IPS-20b (cell line): ENCODE data around the gene DDIT4.

Source experiments
- H3K27ac ChIP-seq: one replicate; pipeline ENCODE4 v1.5.1; 2013; ENCODE audit warnings: low read length
- H3K27me3 ChIP-seq: 2 replicates; pipeline ENCODE4 v1.6.1; 2013; ENCODE audit warnings: mild to moderate bottlenecking, low read length, inconsistent platforms; ENCODE audit not compliant: insufficient read depth
- H3K36me3 ChIP-seq: 2 replicates; pipeline ENCODE4 v1.6.1; 2013; ENCODE audit warnings: low read depth, mild to moderate bottlenecking, inconsistent platforms, low read length, moderate library complexity; ENCODE audit not compliant: insufficient read depth
- H3K4me1 ChIP-seq: 2 replicates; pipeline ENCODE4 v1.6.1; 2013; ENCODE audit warnings: mild to moderate bottlenecking, control low read depth, inconsistent platforms, low read length, moderate library complexity; ENCODE audit not compliant: insufficient read depth
- H3K4me3 ChIP-seq: 2 replicates; pipeline ENCODE4 v1.5.1; 2013; ENCODE audit warnings: mild to moderate bottlenecking, low read length, inconsistent platforms
- H3K9ac ChIP-seq: 2 replicates; pipeline ENCODE4 v1.6.1; 2013; ENCODE audit warnings: low read depth, mild to moderate bottlenecking, inconsistent platforms, low read length, moderate library complexity
- H3K9me3 ChIP-seq: 2 replicates; pipeline ENCODE4 v1.6.1; 2013; ENCODE audit warnings: mild to moderate bottlenecking, low read depth, low read length, inconsistent platforms; ENCODE audit not compliant: insufficient read depth

The DDIT4 gene

GRCh38 chr10:72316748-72317435 lies 43.2 kb downstream of the DDIT4 start:
- Histone ChIP-seq H3K27me3 (0 out of 2 replicates have a peak, but pooled peaks cover 11% of the 10 kb centered on the region), H3K36me3 (no peaks in the 10 kb centered on the region), H3K4me1 (peaks cover 23% of the 10 kb centered on the region), H3K27ac (no peak overlapping the region), H3K4me3 (no peak overlapping the region), H3K9me3 (no peaks in the 10 kb centered on the region), H3K9ac (no peak overlapping the region)

GRCh38 chr10:72318418-72319262 lies 44.9 kb downstream of the DDIT4 start:
- Histone ChIP-seq H3K4me1 (peaks cover 25% of the 10 kb centered on the region), H3K27ac (no peak overlapping the region), H3K9me3 (no peaks in the 10 kb centered on the region), H3K27me3 (0 out of 2 replicates have a peak, but pooled peaks cover 11% of the 10 kb centered on the region), H3K4me3 (peak overlapping the region; percentile 59; the same call in 1 of the 2 replicates), H3K36me3 (no peaks in the 10 kb centered on the region), H3K9ac (peak overlapping the region; percentile 70; the same call in 1 of the 2 replicates)

GRCh38 chr10:72319416-72320254 lies 45.9 kb downstream of the DDIT4 start:
- Histone ChIP-seq H3K27me3 (0 out of 2 replicates have a peak, but pooled peaks cover 11% of the 10 kb centered on the region), H3K4me3 (peak overlapping the region; percentile 59; the same call in 1 of the 2 replicates), H3K4me1 (peaks cover 25% of the 10 kb centered on the region), H3K36me3 (no peaks in the 10 kb centered on the region), H3K27ac (no peak overlapping the region), H3K9ac (peak overlapping the region; percentile 70; the same call in 1 of the 2 replicates), H3K9me3 (no peaks in the 10 kb centered on the region)

- no peaks in the 10 kb centered on the region for H3K9me3 ChIP-seq
- H3K36me3 ChIP-seq, result no peaks in the 10 kb centered on the region
- peaks cover 21% of the 10 kb centered on the region for H3K4me1 ChIP-seq
- no peak overlapping the region for H3K27ac ChIP-seq
- no peak overlapping the region for H3K4me3 ChIP-seq
- peak overlapping the region; percentile 62; the same call in 1 of the 2 replicates for H3K9ac ChIP-seq
- H3K27me3 ChIP-seq, result 0 out of 2 replicates have a peak, but pooled peaks cover 11% of the 10 kb centered on the region
Observed at GRCh38 chr10:72320676-72321247, 47.0 kb downstream of the DDIT4 start.

- H3K36me3 ChIP-seq, result no peaks in the 10 kb centered on the region
- H3K4me3 ChIP-seq, result no peak overlapping the region
- 0 out of 2 replicates have a peak, but pooled peaks cover 11% of the 10 kb centered on the region for H3K27me3 ChIP-seq
- peaks cover 21% of the 10 kb centered on the region for H3K4me1 ChIP-seq
- peak overlapping the region; percentile 62; the same call in 1 of the 2 replicates for H3K9ac ChIP-seq
- H3K9me3 ChIP-seq, result no peaks in the 10 kb centered on the region
- H3K27ac ChIP-seq, result no peak overlapping the region
Observed at GRCh38 chr10:72321248-72322029, 47.7 kb downstream of the DDIT4 start.

- H3K36me3 ChIP-seq, result no peaks in the 10 kb centered on the region
- H3K9me3 ChIP-seq, result no peaks in the 10 kb centered on the region
- peaks cover 21% of the 10 kb centered on the region for H3K4me1 ChIP-seq
- 0 out of 2 replicates have a peak, but pooled peaks cover 11% of the 10 kb centered on the region for H3K27me3 ChIP-seq
- no peak overlapping the region for H3K9ac ChIP-seq
- no peak overlapping the region for H3K27ac ChIP-seq
- no peak overlapping the region for H3K4me3 ChIP-seq
Observed at GRCh38 chr10:72322030-72322279, 48.2 kb downstream of the DDIT4 start.

GRCh38 chr10:72322280-72323058 lies 48.7 kb downstream of the DDIT4 start:
- Histone ChIP-seq H3K9ac (no peak overlapping the region), H3K27ac (no peak overlapping the region), H3K4me1 (peaks cover 21% of the 10 kb centered on the region), H3K9me3 (no peaks in the 10 kb centered on the region), H3K4me3 (no peak overlapping the region), H3K36me3 (no peaks in the 10 kb centered on the region), H3K27me3 (0 out of 2 replicates have a peak, but pooled peaks cover 11% of the 10 kb centered on the region)

GRCh38 chr10:72323108-72323749 lies 49.5 kb downstream of the DDIT4 start:
- H3K27me3 ChIP-seq, result 0 out of 2 replicates have a peak, but pooled peaks cover 11% of the 10 kb centered on the region
- no peak overlapping the region for H3K27ac ChIP-seq
- H3K4me1 ChIP-seq, result peaks cover 21% of the 10 kb centered on the region
- H3K4me3 ChIP-seq, result no peak overlapping the region
- no peak overlapping the region for H3K9ac ChIP-seq
- H3K9me3 ChIP-seq, result no peaks in the 10 kb centered on the region
- H3K36me3 ChIP-seq, result no peaks in the 10 kb centered on the region

GRCh38 chr10:72323771-72324191 lies 50.1 kb downstream of the DDIT4 start:
- Histone ChIP-seq H3K4me3 (no peak overlapping the region), H3K4me1 (peaks cover 18% of the 10 kb centered on the region), H3K27ac (no peak overlapping the region), H3K27me3 (0 out of 2 replicates have a peak, but pooled peaks cover 5% of the 10 kb centered on the region), H3K36me3 (no peaks in the 10 kb centered on the region), H3K9me3 (no peaks in the 10 kb centered on the region), H3K9ac (no peak overlapping the region)
